Adrenal gland (tissue), 12 donors: Measurements from ENCODE around the gene WASL. TPM values are rescaled to one million over a fixed set of nuclear protein-coding genes. Genes with fewer than 3 reads are reported as not detected.

Experiments
- DNase-seq, 7 donors: peaks; one replicate each; pipeline ENCODE4 v3.0.0-alpha.2; 2019 to 2020
- H3K27ac ChIP-seq, 5 donors: fragments of 200-600 bp; sonication (generic) in 4 of 5; 1 replicate in 3 of 5; 2 replicates in 2 of 5; pipeline versions ENCODE4 v1.5.1 to v1.8.0; 2016 to 2020; ENCODE audit warnings: mild to moderate bottlenecking in 1 of 5
- H3K27me3 ChIP-seq: fragments of 200-600 bp; 2 replicates; pipeline ENCODE4 v1.8.0; 2021
- H3K36me3 ChIP-seq, 2 donors: fragments of 200-600 bp; replicated peaks in 1 of 2; 1 replicate in 1 of 2; 2 replicates in 1 of 2; pipeline versions ENCODE4 v1.5.1 to v1.8.0; 2018 to 2022
- H3K4me1 ChIP-seq, 2 donors: fragments of 200-600 bp; replicated peaks in 1 of 2; 1 replicate in 1 of 2; 2 replicates in 1 of 2; pipeline versions ENCODE4 v1.5.1 to v1.8.0; 2018 to 2021
- H3K4me3 ChIP-seq, 4 donors: fragments of 200-600 bp; sonication (generic) in 3 of 4; one replicate each; pipeline ENCODE4 v1.5.1; 2016 to 2018
- H3K9me3 ChIP-seq, 3 donors: fragments of 200-600 bp; sonication (generic) in 1 of 3; replicated peaks in 1 of 3; 1 replicate in 2 of 3; 2 replicates in 1 of 3; pipeline versions ENCODE4 v1.5.1 to v1.8.0; 2016 to 2021
- CTCF ChIP-seq, 6 experiments: fragments of 450-650 bp in 4 of 6; fragments of 200-600 bp in 2 of 6; sonication (generic) in 1 of 6; IDR thresholded peaks; 1 replicate in 5 of 6; 2 replicates in 1 of 6; pipeline versions ENCODE4 v1.5.1 to v1.8.0; 2016 to 2021; ENCODE audit warnings: antibody characterized with exemption in 6 of 6, mild to moderate bottlenecking in 2 of 6, moderate library complexity in 1 of 6
- POLR2A ChIP-seq, 2 donors: fragments of 450-650 bp; IDR thresholded peaks; one replicate each; pipeline ENCODE4 v1.6.1; 2017; ENCODE audit warnings: antibody characterized with exemption in 2 of 2, mild to moderate bottlenecking in 2 of 2, moderate library complexity in 1 of 2
- WGBS, 4 donors: extraction: QIAGEN DNeasy Blood & Tissue Kit in 2 of 4; methylation state at CpG; one replicate each; pipeline versions ENCODE4 v1.1.5 to v1.1.7; 2013 to 2017; 5-methylcytosine and 5-hydroxymethylcytosine counted together
- intact Hi-C, 2 donors: fragments of 100-400 bp; cut with DNase I; formaldehyde crosslinking; loops; one replicate each; pipeline versions ENCODE4 v1.14.1 to v1.15.0; 2022 to 2023
- polyA plus RNA-seq, 3 donors: library from polyadenylated mRNA; stranded (reverse); fragments of 200-250 nt in 2 of 3; fragments of 350-450 nt in 1 of 3; fragmentation: Illumina TruSeq in 1 of 3; extraction: RNeasy Lipid Tissue Mini Kit (QIAGEN cat#74804) in 1 of 3; gene quantifications; one replicate each; pipeline ENCODE4 v1.2.3, GENCODE V29; 2013 to 2014
- total RNA-seq, 9 donors: library from RNA; depleted of rRNA in 4 of 9; stranded (reverse); fragments of >200 nt in 4 of 9; fragments of 120-200 nt in 1 of 9; fragmentation: NEBNext Ultra II Directional in 1 of 9; extraction: Animal tissue kit (Norgen Biotek cat#: 25700) in 1 of 9; gene quantifications; one replicate each; pipeline versions ENCODE4 v1.1.0 to v1.2.4, GENCODE V29; 2013 to 2023
- donor health status: healthy with polysubstance abuse.
- donor health status: Bipolar disorder and iron deficiency.
- donor health status: DM: yes; HTN: yes; CAD: no.
- donor health status: DM: no; HTN: no; CAD: no.
- donor health status: DM: no; HTN: no; CAD: no.
- donor health status: DM: yes; HTN: yes; CAD: no.

The WASL gene
- total and polyA plus RNA-seq, 12 donors = 12.2 to 52.1 (median 33.1) TPM

GRCh38 chr7:123657304-123657685, 91.5 kb downstream of the WASL start:
- WGBS, 4 donors = 43 to 70% (median 57%) methylated on average over 1 of the region's 1 CpG
- H3K4me1 ChIP-seq = no peaks in the 10 kb centered on the region
- no peaks in the 10 kb centered on the region for H3K27me3 ChIP-seq
- intact Hi-C loops = no loop called here
- no peak overlapping the region for H3K27ac ChIP-seq
- no peak for TF ChIP-seq CTCF (IDR thresholded peaks at IDR 0.05)
- TF ChIP-seq POLR2A (IDR thresholded peaks at IDR 0.05) = no peak
- H3K9me3 ChIP-seq = no peaks in the 10 kb centered on the region
- DNase-seq = no peak
- H3K36me3 ChIP-seq = no peaks in the 10 kb centered on the region
- no peak overlapping the region for H3K4me3 ChIP-seq

- 89 to 95% (median 92%) methylated on average over 6 of the region's 6 CpGs for WGBS, 4 donors
- no peaks in the 10 kb centered on the region for H3K9me3 ChIP-seq
- intact Hi-C loops = no loop called here
These were observed 92.1 kb downstream of the WASL start for GRCh38 chr7:123656544-123657303.

DNA sequence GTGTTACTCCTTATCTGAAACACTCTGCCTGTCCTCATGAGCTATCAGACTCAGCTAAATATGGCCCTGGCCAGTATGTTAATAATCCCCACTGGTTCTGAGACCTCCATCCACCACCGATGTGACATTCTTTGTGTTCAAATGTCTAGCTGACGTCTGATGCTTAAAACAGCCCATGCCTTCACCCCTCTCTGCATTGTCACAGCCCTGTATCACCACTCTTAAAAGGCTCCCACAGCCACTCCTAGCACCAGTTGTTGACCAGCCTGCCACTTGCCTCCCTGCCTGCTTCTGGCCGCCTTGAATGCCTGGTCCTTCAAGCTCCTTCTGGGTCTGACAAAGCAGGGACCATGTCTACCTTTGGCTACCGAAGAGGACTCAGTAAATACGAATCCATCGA, 93.2 kb downstream of the WASL start, which contains the start of gene LMOD2:
TSS of gene LMOD2 (plus strand) at position 253 of the 400 bp plus-strand sequence. CDS start at position 351, 98 bp downstream.
- H3K4me1 ChIP-seq = no peaks in the 10 kb centered on the region
- TF ChIP-seq POLR2A (IDR thresholded peaks at IDR 0.05) (no peak), CTCF (IDR thresholded peaks at IDR 0.05) (no peak)
- H3K36me3 ChIP-seq = no peaks in the 10 kb centered on the region
- no peak within 1 kb of the TSS for H3K27ac ChIP-seq
- WGBS, 4 donors = 74 to 93% (median 79%) methylated on average over 6 of the region's 6 CpGs
- no peaks in the 10 kb centered on the region for H3K27me3 ChIP-seq
- H3K4me3 ChIP-seq = no peak within 1 kb of the TSS
- DNase-seq = no peak
- H3K9me3 ChIP-seq = no peaks in the 10 kb centered on the region
- intact Hi-C loops = no loop called here

More at GRCh38 chr7:123656544-123657303, 92.1 kb downstream of the WASL start:
- Histone ChIP-seq H3K4me3 (no peak overlapping the region), H3K36me3 (no peaks in the 10 kb centered on the region), H3K27me3 (no peaks in the 10 kb centered on the region), H3K4me1 (no peaks in the 10 kb centered on the region), H3K27ac (no peak overlapping the region)
- TF ChIP-seq POLR2A (IDR thresholded peaks at IDR 0.05) (no peak), CTCF (IDR thresholded peaks at IDR 0.05) (no peak)
- no peak for DNase-seq

- intact Hi-C loops = no loop called here
- H3K27me3 ChIP-seq = no peaks in the 10 kb centered on the region
- no peak for TF ChIP-seq CTCF (IDR thresholded peaks at IDR 0.05)
- no peak for TF ChIP-seq POLR2A (IDR thresholded peaks at IDR 0.05)
- no peaks in the 10 kb centered on the region for H3K4me1 ChIP-seq
- 88 to 92% (median 89%) methylated on average over 6 of the region's 6 CpGs for WGBS, 4 donors
- no peak overlapping the region for H3K4me3 ChIP-seq
- H3K36me3 ChIP-seq = no peaks in the 10 kb centered on the region
- H3K9me3 ChIP-seq = no peaks in the 10 kb centered on the region
- no peak for DNase-seq
- H3K27ac ChIP-seq = no peak overlapping the region
These were observed 95.6 kb downstream of the WASL start for GRCh38 chr7:123653162-123653561.
